ENCODE data around the gene DAPK2.
A peak's percentile ranks its signal among the peaks of the same experiment; 100 is the strongest.

The DAPK2 gene

GRCh38 chr15:63942486-63943365 lies 103.6 kb downstream of the DAPK2 start:
- peak; percentile 17 for DNase-seq (ENCODE audit: low spot score)

- DNase-seq (ENCODE audit: low spot score), result no peak
Observed at GRCh38 chr15:63941698-63942465, 104.4 kb downstream of the DAPK2 start.

- no peak for DNase-seq (ENCODE audit: low spot score)
Observed at GRCh38 chr15:63940966-63941620, 105.2 kb downstream of the DAPK2 start.

DNA sequence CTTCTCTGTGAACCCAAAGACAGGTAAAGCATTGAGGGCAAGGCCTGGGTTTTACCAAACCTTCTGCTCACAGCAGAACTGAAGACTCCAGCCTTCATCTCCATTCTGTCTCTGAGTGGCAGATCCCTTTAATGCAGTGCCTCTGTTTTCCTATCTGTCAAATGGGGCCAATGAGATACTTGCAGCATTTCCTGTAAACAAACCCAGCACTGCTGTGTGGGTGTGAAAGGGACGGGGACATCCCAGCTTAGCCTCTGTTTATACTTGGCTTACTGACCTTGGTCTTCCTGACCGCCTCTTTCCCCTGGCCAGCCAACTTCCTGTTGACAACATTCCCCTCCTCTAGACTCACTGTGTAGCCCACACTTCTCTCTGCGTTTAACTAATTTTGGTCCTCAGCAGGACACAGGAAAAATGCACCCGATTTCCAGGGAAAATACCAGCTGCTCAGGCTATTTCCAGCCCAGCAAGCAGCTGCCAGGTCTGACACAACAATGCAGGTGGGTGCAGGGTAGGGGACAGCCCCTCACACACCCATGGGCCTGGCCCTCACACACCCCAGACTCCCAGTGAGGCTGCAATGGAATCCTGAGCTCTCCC lies 106.7 kb downstream of the DAPK2 start:
- no peak for DNase-seq (ENCODE audit: low spot score)

DNA sequence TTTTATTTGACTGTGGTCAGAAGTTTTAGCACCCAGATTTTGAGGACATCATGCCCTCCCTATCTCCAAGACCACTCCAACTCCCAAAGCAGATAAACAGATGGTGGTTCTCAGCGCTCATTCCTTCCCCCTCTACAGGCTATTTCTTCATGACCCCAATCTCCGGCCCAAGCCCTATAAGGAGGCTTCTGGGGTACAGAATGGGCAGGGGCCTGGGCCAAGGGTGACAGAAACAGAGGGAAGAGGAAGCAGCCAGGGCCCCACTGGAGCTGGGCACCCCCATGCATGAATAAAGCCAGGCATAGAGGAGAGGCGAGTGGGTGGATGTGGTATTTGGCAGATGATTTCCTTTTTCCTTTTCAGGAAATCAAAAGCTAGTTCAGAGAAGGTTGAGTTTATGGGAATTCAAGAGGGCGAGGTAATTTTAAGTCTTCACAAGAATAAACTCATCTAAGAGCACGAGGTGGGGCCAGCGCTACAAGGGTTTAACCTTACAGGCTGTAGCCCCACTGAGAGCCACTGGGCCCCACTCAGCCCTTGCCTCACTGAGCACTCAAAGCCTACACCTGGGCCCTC lies 107.7 kb downstream of the DAPK2 start:
- no peak for DNase-seq (ENCODE audit: low spot score)

DNA sequence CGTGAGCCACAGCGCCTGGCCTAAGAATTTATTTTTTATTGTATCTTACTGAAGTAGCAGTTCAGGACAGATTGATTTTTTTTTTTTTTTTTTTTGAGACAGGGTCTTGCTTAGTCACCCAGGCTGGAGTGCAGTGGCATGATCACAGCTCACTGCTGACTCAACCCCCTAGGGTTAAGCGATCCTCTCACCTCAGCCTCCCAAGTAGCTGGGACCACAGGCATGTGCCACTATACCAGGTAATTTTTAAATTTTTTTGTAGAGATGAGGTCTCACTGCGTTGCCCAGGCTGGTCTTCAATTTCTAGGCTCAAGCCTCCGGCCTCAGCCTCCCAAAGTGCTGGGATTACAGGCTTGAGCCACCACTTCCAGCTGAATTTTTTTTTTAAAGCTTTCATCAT lies 112.8 kb downstream of the DAPK2 start:
- no peak for DNase-seq (ENCODE audit: low spot score)

DNA sequence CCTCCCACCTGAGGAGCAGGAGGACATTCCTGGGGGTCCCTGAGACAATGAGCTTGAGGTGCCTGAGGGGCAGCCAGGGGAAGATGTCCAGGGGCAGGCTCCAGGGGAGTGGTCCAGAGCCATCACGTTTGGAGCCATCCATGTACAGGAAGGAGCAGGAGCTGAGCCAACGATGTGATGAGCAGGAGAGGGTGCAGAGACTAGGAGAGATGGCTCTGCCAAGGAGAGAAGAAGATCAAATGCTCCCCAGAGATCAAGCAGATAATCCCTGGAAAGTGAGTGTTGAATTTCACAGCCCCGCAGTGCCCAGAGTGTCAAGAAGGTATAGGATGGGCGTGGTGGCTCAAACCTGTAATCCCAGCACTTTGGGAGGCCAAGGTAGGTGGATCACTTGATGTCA lies 114.7 kb downstream of the DAPK2 start:
- no peak for DNase-seq (ENCODE audit: low spot score)

DNA sequence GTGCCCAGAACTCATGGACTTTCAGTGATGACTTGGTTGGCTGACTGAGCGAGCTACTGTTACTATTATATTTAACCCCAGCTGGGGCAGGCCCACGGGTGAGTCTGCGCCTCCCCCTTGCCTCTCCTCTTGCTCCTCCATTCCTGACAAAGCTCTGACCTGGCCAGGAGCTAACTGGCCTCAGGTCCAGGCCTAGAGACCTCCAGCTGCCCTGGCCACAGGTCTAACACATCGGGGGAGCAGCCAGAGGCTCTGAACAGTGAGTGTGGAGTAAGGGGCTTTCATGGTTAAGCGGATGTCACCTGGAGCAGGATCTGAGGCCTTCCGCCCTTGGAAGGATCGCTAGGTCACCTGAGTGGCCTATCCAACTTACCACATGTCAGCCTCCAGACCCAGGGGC lies 116.3 kb downstream of the DAPK2 start:
- no peak for DNase-seq (ENCODE audit: low spot score)

GRCh38 chr15:63928185-63928842 lies 118.0 kb downstream of the DAPK2 start:
- DNase-seq (ENCODE audit: low spot score), result no peak

DNA sequence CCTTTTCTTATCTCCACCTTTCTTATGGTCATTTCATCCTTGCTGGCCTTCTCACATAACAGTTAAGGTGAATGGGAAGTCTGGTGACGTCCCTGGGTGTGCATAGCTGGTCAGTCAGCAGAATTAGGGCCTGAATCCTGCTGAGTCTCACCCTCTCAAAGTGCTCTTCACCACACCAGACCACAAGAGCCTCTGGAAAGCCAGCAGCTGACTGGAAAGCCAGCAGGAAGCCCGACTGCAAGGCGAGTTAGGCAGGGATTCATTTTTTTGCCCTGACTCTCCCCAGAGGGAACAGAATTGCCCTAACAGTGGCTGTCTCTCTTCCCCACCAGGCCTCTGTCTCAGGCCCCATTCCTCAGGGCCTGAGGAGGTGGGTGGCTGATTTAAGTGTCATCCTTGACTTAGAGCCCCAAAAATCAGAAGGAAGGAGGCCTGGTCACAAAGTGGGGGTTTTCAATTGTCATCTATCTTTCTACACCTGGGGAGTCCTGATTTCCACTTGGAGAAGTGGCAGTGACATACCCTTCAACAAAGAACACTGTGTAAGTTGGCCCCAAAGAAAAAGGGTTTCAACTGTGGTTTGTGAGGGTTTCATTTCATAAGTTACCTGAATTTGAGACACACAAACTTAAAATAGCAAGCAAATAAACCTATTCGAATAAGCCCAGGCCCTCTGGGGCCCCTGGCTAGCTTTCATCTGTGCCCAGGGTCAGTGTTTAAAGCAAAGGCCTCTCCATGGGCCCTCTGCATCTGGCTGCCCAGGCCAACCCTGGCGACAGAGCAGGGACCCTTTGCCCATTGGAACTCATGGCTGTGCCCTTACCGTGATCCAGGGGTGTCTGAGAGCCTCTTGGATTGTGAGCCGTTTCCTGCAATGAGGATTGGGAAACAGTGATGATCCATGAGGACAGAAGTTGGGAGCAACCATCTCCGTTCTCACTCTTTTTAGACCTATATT lies 122.0 kb downstream of the DAPK2 start:
- DNase-seq (ENCODE audit: low spot score), result no peak

GRCh38 chr15:63922916-63923315 lies 123.4 kb downstream of the DAPK2 start:
- no peak for DNase-seq (ENCODE audit: low spot score)

GRCh38 chr15:63922261-63922904 lies 123.9 kb downstream of the DAPK2 start:
- no peak for DNase-seq (ENCODE audit: low spot score)

DNA sequence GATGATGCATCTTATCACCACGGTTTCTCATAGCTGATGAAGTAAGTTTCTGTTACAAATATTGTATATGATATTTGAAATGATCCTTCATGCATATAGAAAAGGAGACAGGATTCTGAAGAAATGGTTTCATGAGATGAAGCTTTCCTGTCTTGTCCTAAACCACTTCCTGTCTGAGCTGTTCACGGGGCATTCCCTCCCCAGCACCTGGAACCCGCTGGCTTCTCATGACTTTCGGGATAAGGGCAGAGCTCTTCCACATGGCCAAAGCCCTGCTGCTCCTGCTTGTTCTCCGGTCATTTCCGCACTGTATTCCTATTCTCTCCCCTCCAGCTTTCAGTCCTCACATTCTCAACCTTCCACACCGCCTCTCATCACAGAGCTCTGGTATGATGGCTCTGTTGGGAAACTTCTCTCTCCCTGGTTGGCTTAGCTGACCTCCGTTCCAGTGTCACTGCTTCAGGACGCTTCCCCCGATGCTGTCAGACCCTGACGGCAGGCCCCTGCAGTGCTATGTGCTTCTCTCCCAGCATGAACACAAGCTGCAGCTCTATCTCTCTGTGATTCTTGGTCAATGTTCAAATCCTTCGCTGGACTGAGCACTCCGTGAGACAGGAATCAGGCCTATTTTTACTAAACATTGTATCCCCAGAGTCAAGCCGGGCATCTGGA lies 125.6 kb downstream of the DAPK2 start:
- DNase-seq (ENCODE audit: low spot score), result no peak

DNA sequence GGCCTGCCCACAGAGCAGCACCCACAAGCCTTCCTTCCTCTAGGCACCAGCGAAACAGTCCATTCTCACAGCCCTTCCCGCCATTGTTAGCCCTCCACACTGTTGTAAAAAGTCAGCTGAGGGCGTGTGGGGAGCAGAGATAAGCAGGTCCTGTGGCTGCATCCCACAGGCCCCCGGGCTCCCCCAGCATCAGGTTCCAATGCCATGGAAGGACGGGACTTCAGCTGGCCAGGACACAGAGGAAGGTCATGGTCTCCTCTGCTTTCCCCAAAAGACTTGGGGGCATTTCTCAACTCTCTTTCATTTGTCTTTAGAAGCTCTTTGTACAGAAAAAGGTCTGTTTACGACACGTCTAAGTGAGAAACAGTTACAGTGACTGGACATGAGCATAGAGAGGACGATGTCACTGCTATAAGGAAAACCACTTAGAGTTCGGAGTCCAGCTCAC lies 127.4 kb downstream of the DAPK2 start:
- DNase-seq (ENCODE audit: low spot score), result no peak

DNA sequence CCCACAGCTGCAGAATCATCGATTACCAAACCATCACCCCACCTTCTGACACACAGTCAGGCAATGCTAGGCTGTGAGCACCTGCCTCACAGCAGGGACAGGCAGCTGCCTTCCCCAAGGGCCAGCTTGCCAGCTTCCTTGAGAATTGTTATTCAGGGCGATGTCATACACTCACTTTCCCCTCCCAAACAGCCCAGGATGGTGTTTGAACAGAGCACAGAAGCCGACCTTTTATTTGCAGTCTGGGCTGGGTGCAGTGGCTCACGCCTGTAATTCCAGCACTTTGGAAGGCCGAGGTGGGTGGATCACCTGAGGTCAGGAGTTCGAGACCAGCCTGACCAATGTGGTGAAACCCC lies 128.0 kb downstream of the DAPK2 start:
- no peak for DNase-seq (ENCODE audit: low spot score)

DNA sequence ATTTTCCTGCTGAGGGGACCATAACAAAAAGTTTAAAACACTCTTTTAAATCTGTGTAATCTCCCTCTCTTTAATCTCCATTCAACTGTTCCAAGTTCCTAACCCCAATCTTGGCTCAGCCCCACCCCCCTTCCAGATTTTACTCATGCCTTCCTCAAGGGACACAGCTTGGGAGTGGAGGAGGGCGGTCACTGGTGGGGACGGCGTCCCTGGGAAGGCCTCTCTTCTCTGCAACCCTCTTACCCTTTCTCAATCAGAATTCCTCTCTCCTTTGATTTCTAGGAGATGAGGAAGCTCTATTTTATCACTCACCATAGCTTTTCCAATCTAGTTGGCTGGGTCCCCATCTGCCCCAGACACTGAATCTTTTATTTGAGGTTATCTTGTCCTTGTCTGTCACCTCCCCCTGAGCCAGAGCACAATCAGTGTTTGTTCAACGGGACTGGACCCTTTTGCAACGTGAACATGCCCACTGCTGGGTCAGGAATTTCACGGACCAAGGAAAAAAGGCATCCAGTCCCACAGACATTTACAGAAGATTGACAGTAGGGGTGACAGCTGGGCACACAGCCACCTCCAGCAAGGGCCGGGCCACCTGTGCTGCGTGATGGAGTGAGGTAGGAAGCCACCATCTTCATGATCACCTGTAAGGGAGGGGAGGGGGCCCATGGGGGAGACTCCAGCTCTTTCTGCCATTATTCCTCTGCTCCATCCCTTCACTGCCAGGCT lies 128.5 kb downstream of the DAPK2 start:
- DNase-seq (ENCODE audit: low spot score), result no peak

- peak; percentile 36 for DNase-seq (ENCODE audit: low spot score)
Observed at GRCh38 chr15:63915873-63916771, 130.2 kb downstream of the DAPK2 start.

All from NAMALWA (cell line).